LNCaP clone FGC (cell line): ENCODE measurements around the gene TOMM40.

Experiments
- DNase-seq: peaks from one replicate; pipeline ENCODE4 v3.0.0-alpha.2; 2011; ENCODE audit warnings: low read depth
- H3K4me3 ChIP-seq: 2 replicates; pipeline ENCODE4 v1.5.1; 2011; ENCODE audit warnings: mild to moderate bottlenecking, low read depth, low read length, control low read depth
- CTCF ChIP-seq: IDR thresholded peaks from 2 replicates; pipeline ENCODE4 v1.5.1; 2012; ENCODE audit warnings: mild to moderate bottlenecking; ENCODE audit not compliant: control insufficient read depth, insufficient read depth; ENCODE audit errors: extremely low read depth

Gene TOMM40

GRCh38 chr19:44900328-44901244, 9.5 kb downstream of the TOMM40 start:
- no peak overlapping the region for H3K4me3 ChIP-seq
- TF ChIP-seq CTCF: no peak
- no peak for DNase-seq

- no peak for TF ChIP-seq CTCF
- H3K4me3 ChIP-seq: no peak overlapping the region
- DNase-seq: no peak
These were observed 12.2 kb downstream of the TOMM40 start for GRCh38 chr19:44903216-44903601.

GRCh38 chr19:44903602-44904425, 12.8 kb downstream of the TOMM40 start:
- peak; percentile 75 for TF ChIP-seq CTCF
- no peak for DNase-seq
- H3K4me3 ChIP-seq: no peak overlapping the region

- no peak overlapping the region for H3K4me3 ChIP-seq
- no peak for DNase-seq
- no peak for TF ChIP-seq CTCF
These were observed 13.5 kb downstream of the TOMM40 start for GRCh38 chr19:44904426-44904994.

GRCh38 chr19:44905437-44906160, 14.5 kb downstream of the TOMM40 start, which contains the start of gene APOE:
TSS of gene APOE (plus strand) at chr19:44905796. CDS start at chr19:44906625, 829 bp downstream.
- DNase-seq: no peak
- no peak for TF ChIP-seq CTCF
- no peak within 1 kb of the TSS for H3K4me3 ChIP-seq

- TF ChIP-seq CTCF: no peak
- no peak for DNase-seq
- no peak overlapping the region for H3K4me3 ChIP-seq
These were observed 16.6 kb downstream of the TOMM40 start for GRCh38 chr19:44907613-44908012.
